NCI-H2081 treated with DMSO at 0.1 percent for 48 hours (cell line): ENCODE data around the gene CELSR3.

Source experiments
- DNase-seq: peaks from one replicate; lab custom pipeline; 2025; lab: John Stamatoyannopoulos, UW

Gene CELSR3

DNA sequence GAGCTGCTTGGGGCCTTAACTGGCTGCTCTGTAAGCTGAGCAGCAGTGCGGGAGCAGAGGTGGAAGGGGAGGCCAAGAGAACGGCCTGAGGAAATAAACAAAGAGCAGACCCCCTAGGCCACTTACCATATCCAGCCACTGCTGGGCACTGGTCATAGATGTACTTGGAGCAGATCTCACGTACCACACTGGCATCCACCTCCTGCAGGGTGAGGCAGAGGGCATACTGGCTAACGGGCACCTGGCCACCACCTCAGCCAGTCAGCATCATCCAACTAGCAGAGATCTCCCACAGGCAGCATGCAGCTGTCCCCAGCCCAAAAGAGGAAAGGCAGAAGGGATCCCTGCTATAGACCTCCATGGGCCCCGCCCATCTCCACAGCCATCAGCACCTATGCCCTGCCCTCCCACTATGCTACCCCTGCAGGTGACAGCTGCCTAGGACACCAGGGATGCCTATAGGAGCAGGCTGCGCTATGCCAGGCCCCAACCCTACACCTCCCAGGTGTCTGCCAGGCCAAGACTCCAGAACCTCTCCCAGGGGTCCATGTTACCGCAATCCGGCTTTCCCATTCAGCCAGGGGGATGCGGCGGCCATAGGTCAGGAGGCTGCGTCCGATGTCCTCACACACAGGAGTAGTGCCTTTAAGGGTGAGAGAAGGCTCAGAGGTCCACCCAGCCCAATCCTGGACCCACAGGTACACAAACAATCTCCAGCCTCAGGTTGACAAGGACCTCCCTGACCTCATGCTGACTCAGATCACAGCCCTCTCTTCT lies 63.0 kb downstream of the CELSR3 start:
- no peak for DNase-seq

DNA sequence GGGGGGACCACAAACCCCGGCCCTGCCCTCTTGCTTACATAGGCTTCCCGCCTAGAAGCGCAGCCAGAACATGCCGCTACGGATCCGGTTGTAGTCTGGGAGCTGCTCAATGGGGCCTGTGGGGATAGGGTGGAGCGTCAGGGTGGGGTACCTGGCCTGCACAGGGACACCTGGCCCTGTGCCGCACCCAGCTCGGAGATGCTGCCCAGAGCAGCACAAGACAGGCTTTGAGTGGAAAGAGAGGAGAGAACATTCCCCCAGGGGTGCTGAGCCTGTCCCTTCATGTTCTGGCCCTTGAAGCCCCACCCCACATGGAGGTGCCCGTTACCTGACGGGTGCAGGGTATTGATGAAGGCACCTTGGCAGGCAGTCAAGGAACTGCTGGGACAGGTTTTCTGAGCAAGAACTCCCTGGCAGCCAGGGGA lies 63.6 kb downstream of the CELSR3 start:
- DNase-seq, result no peak

DNA sequence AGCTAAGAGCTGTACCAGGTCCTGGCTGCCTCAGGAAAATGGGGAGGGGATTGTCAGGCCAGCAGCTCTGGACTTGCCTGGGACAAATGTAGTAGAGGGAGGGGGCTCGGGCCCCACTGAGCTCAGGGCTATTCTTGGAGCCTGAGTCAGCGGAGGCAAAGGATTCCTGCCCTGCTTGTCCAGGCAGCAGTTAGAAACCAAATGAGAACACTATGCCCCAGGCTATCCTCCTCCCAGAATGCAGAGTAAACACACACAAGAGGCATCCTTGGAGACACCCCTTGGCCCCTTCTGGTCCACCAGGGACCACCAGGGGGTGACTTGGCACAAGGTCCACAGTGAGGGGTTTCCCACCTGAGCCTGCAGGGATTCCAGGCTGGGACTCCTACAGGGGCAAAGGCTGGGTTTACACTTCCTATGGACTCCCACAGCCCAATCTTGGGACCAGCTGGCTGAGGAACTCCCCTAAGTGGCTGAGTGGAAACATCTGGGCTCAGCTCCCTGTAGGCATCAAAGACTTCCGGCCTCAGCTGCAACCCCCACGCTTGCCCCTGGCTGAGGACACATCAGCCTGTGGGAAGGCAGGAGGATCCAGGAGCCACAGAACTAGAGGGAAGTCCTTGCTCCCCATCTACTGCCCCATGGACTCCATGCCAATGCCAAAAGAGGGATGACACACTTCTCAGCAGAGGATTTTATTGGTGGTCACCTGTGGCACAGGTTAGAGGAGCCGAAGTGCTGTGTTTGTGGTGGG lies 64.2 kb downstream of the CELSR3 start:
- no peak for DNase-seq

DNA sequence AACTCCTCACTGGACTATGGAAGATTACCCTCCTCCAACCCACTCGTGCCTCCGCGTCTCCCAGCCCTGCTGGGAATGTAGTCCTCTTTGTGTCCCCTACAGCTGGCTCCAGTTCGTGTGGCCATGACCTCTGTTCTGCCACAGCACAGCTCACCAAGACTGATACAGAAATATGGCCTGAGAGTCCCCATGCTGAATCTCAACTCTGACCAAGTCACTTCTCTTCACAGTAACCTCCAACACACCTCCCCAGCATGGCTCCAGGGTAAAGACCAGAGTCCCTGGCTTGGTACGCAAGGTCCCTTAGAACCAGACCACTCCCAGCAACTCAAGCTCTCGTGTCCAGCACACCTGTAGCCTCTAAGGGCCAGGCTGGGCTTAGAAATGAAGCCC lies 65.3 kb downstream of the CELSR3 start:
- DNase-seq, result no peak

DNA sequence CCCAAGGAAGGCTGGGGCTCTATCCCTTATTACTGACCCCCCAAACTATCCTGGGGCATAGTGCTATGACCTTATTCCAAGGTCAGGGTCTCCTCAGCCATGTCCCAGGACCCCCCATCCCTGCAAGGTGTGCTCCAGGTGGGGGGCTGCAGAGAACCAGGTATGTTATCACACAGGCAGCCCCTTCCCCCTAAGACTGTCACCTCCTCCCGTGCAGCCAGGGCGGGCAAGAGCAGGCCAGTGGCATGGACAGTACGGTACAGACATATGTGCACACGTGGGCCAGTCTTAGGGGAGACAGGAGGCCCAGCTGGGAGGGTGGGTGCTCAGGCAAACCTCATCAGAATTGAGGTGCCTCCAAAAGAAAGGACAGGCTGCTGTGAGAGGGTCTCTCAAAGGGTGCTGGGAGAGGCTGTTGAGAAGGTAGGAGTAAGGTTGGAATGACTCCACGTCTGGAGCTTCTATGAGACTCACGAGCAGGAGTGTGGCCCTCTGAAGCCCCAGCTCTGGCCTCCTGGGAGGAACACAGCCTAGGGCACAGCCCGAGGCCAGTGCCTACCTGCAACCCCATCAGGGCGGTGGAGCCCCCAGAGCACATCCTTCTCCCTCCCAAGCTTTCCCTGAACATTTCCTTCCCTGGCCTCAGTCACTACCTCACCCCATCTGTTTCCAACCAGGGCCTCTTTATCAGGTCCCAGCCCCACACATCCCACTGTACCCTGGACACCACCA lies 65.8 kb downstream of the CELSR3 start:
- no peak for DNase-seq

DNA sequence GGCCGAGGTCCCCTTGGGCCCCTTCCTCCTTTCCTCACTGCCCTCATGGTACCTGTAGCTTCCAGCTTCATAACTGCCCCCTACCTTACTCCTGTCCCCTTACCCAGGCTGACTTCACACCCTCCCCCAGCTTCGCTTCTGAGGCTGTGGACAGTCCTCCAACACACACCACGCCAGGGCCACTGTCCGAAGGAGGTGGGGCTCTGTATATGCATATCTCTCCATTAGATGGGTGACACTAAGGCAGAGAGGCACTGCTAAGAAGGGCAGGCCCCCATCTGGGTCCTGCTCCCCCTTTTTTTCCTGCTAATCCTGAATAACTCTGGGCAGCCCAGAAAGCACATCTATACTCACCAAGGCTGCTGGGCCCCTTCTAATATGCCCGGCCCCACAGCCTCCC lies 66.5 kb downstream of the CELSR3 start:
- DNase-seq, result no peak

DNA sequence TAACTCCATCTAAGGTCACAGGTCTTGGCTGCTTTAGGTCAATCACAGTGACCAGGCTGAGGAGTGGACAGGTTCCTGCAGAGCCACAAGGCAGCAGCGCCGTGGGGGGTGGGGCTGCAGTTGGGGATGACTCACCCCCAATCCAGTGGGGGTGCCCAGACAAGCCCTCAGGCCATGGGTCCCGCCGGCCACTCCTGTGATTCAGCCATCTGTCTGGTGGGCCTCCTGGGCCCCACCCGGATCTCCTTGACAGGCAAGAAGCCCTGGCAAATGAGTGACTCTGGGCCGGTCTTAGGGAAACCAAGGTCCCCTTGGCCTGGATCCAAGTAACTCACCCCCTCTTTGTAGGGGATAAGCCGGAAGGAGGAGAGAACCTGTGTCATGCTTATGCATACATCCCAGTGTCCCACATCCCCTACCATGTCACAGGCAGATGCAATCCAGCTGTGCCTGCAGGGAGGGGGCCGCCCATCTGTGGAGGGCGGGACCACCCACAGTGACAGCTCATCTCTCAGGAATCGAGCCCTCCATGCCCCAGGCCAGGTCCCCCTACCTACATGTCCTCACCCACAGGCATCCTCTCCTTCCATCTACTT lies 67.1 kb downstream of the CELSR3 start:
- no peak for DNase-seq

DNA sequence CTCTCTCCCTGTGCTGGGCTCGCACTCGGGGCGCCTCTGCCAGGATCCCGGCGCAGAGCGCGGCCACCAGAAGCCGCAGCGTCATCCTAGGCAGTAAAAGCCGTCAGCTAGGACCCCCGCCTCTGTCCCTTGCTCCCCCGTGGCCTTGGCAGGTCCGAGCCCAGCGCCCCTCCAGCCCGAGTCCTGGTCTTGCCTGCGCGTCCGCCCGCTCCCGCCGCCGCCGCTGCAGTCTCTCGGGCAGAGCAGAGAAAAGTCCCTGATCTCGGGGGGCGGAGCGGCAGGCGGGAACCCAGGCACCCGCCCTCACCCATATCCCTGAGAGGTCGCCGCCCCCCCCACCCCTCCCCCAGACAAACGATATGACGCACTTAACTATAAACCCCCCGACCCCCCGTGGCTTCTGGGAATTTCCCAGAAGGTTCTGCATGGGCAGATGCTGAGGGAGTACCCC lies 67.6 kb downstream of the CELSR3 start, which contains the start of gene COL7A1:
Gene COL7A1 (minus strand): TSS at position 255 of the 451 bp plus-strand sequence. CDS start 170 bp downstream, at position 85.
- no peak for DNase-seq

DNA sequence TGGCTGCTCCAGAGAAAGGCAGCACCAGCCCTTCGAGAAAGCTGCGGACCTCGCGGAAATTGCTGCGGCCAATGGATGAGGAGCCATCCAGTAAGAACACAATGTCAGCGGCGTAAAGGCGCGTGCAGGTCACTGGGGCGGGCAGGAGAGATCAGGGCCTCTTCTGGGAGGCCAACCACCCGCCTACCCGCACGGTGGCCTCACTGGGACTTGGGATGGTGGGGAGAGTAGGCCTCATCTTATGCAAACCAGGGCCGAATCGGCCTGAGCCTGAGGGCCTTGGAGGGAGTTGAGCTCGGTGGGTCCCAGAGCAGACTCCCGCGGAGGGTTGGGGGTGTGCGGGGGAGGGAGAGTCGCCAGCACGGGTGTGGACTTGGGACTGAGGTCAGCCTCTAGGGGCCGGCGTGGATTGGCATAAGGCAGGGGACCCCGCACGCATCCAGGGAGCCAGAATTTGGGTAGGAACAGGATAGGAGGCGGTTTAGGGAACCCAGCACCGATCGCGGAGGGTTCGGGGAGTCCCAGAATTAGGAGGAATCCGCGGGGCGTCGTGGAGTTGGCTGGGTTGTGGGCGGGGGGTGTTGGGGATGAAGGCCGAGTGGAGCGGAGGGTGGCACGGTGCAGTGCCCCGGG lies 68.2 kb downstream of the CELSR3 start:
- no peak for DNase-seq

DNA sequence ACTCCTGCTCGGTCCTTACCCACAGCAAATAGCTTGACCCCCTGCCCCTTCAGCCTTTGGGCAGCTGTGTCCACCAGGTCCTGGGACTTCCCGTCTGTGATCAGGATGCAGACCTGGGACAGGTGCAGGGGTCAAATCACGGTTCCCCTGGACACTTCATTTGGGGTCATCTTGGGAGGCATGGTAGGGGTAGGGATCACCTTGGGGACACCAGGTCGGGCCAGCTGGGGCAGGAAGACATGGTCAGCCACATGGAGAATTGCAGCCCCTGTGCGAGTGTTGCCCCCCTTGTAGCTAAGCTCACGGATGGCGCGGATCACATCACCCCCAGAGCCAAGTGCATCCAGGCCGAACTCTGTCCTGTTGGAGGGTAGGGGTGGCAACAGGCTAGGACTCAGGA lies 69.3 kb downstream of the CELSR3 start:
- DNase-seq, result no peak

DNA sequence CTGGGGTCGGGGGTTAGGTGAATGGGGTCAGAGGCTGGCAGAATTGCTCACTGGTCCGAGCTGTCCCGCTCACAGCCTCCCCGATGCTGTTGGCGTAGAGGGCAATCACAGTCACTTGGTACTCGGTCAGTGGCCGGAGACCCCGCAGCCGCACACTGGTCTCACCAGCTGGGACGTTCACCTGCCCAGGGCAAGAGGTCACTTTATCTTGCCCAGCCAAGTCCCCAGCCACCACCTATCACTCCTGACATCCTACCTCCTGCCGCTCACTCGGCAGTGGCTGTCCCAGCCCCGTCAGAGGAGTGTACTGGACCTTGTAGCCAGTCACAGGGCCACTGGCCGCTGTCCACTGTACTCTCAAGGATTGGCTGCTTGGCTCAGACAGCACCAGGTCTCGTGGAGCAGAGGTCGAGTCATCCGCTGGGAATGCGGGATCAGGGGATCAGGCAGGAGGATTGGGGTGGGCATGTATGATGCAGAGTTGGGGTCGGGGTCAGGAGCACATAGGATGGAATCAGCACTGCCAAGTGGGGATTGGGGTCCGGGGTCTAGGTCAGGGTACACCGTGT lies 70.1 kb downstream of the CELSR3 start:
- no peak for DNase-seq

DNA sequence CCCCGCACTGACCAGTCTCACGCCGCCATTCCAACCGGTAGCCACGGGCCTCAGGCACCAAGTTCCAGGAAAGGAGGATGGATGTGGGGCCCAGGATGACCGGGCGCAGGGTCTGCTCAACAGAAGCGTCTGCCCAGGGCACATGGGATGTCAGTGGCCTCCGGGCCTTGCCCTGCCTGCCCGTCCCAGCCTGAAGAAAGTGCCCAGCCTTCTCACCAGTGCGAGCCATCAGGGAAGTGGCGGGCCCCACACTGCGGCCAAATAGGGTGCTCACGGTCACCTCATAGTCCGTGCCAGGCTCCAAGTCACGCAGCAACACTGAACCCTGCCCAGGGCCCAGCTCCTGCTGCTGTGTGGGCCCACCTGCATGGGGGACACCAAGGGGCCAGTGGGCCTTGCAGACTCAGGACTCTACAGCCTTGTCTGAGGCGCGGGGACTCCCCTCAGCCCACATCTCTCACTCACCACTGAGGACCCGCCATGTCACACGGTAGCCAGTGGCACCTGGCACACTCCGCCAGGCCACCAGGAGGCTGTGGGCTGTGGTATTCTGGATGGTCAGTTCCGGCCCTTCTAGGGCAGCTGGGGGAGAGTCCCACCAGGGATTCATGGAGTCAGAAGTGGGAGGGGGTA lies 70.7 kb downstream of the CELSR3 start:
- no peak for DNase-seq

DNA sequence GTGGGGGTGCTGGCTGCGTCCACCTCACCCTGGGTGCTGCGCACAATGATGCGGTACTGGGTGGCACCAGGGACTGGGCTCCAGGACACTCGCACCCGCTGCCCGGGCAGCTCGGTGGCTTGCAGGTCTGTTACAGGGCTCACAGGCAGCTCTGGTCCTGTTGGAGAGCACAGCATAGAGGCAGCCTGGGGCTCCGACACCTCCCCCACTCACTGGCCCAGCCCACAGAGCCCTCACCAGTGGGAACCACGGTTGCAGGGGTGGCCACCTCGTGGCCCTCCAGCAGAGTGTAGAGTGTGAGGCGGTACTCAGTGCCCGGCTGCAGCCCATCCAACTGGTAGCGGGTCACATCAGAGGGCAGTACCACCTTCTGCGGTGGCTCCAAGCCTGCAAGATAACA lies 71.2 kb downstream of the CELSR3 start:
- no peak for DNase-seq

DNA sequence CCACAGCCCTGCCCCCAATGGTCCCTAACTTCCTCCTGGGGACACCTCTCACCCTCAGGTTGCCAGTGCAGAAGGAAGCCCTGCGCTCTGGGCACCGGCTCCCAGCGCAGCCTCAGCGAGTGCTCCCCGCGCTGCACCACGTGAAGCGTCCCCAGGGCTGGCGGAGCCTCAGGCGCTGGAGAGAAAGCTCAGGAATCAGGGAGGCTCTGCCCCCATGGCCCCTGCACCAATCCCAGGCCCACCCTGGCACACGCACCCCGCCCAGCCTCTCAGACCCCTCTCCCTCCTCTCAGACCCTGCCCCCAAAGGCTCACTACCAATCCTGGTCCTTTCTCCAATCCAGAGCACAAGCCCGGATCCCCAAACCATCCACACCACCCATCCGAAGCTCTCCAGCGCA lies 74.5 kb downstream of the CELSR3 start:
- DNase-seq, result no peak

DNA sequence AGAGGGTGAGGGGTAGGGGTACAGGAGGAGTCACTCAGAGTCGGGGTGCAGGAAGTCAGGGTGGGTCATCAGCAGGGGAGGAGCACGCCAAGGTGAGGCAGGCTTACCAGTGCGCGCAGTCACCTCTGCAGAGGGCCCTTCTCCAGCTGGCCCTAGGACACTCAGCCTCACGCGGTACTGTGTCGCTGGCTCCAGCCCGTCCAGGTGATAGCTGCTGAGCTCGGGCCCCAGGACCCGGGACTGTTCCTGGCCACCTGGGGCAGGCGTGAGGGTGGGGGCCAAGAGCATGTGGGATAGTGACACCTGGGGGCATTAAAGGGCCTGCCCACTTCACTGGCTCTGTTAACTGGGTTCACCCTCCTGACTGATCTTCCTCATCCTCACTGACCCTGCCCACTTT lies 75.0 kb downstream of the CELSR3 start:
- DNase-seq, result no peak
